ENCODE results near the gene ROCK1.

The ROCK1 gene

GRCh38 chr18:21100146-21100545 is 11.5 kb downstream of the ROCK1 start:
- Histone ChIP-seq H3K4me3 (ENCODE audit: low read length, poor library complexity, severe bottlenecking) (no peak overlapping the region), H4K20me1 (ENCODE audit: insufficient read depth, low read length, poor library complexity, severe bottlenecking) (peaks cover 93% of the 10 kb centered on the region), H3K27me3 (ENCODE audit: insufficient read depth, low read length, poor library complexity, severe bottlenecking) (no peaks in the 10 kb centered on the region), H3K9me3 (ENCODE audit: insufficient read depth, low read depth, low read length) (no peaks in the 10 kb centered on the region), H3F3A (ENCODE audit: low read depth) (no peaks in the 10 kb centered on the region), H3K4me1 (ENCODE audit: insufficient read depth, low read length, poor library complexity, severe bottlenecking) (peaks cover 53% of the 10 kb centered on the region), H3K9me2 (replicated peaks; ENCODE audit: low read depth, low read length) (no peaks in the 10 kb centered on the region), H2AFZ (ENCODE audit: low read length) (no peak overlapping the region), H3K36me3 (ENCODE audit: insufficient read depth, low read length) (no peaks in the 10 kb centered on the region), H3K9ac (ENCODE audit: low read depth, low read length, poor library complexity, severe bottlenecking) (no peak overlapping the region), H3K4me2 (ENCODE audit: low read depth, low read length, poor library complexity, severe bottlenecking) (peak overlapping the region; percentile 96), H3K79me2 (ENCODE audit: insufficient read depth, low read length) (peaks cover 98% of the 10 kb centered on the region)
- TF ChIP-seq CTCF (conservative IDR thresholded peaks at IDR 0.05; ENCODE audit: low read length) (no peak), EZH2phosphoT487 (IDR thresholded peaks at IDR 0.05; ENCODE audit: borderline replicate concordance) (no peak)

- Histone ChIP-seq H3K36me3 (ENCODE audit: insufficient read depth, low read length) (no peaks in the 10 kb centered on the region), H3K4me3 (ENCODE audit: low read length, poor library complexity, severe bottlenecking) (no peak overlapping the region), H3K4me2 (ENCODE audit: low read depth, low read length, poor library complexity, severe bottlenecking) (peak overlapping the region; percentile 96), H3K9ac (ENCODE audit: low read depth, low read length, poor library complexity, severe bottlenecking) (no peak overlapping the region), H2AFZ (ENCODE audit: low read length) (no peak overlapping the region), H3K27me3 (ENCODE audit: insufficient read depth, low read length, poor library complexity, severe bottlenecking) (no peaks in the 10 kb centered on the region), H3F3A (ENCODE audit: low read depth) (no peaks in the 10 kb centered on the region), H3K4me1 (ENCODE audit: insufficient read depth, low read length, poor library complexity, severe bottlenecking) (peaks cover 53% of the 10 kb centered on the region), H3K79me2 (ENCODE audit: insufficient read depth, low read length) (peaks cover 98% of the 10 kb centered on the region), H3K9me3 (ENCODE audit: insufficient read depth, low read depth, low read length) (no peaks in the 10 kb centered on the region), H3K9me2 (replicated peaks; ENCODE audit: low read depth, low read length) (no peaks in the 10 kb centered on the region), H4K20me1 (ENCODE audit: insufficient read depth, low read length, poor library complexity, severe bottlenecking) (peaks cover 90% of the 10 kb centered on the region)
- TF ChIP-seq EZH2phosphoT487 (IDR thresholded peaks at IDR 0.05; ENCODE audit: borderline replicate concordance) (no peak), CTCF (conservative IDR thresholded peaks at IDR 0.05; ENCODE audit: low read length) (no peak)
Measured at GRCh38 chr18:21099442-21099841, 12.2 kb downstream of the ROCK1 start.

GRCh38 chr18:21096760-21097159 is 14.9 kb downstream of the ROCK1 start:
- H3F3A ChIP-seq (ENCODE audit: low read depth) = no peaks in the 10 kb centered on the region
- no peaks in the 10 kb centered on the region for H3K9me3 ChIP-seq (ENCODE audit: insufficient read depth, low read depth, low read length)
- TF ChIP-seq CTCF (conservative IDR thresholded peaks at IDR 0.05; ENCODE audit: low read length) (no peak), EZH2phosphoT487 (IDR thresholded peaks at IDR 0.05; ENCODE audit: borderline replicate concordance) (no peak)
- H3K79me2 ChIP-seq (ENCODE audit: insufficient read depth, low read length) = peaks cover 100% of the 10 kb centered on the region
- no peaks in the 10 kb centered on the region for H3K9me2 ChIP-seq (replicated peaks; ENCODE audit: low read depth, low read length)
- H3K27me3 ChIP-seq (ENCODE audit: insufficient read depth, low read length, poor library complexity, severe bottlenecking) = no peaks in the 10 kb centered on the region
- no peak overlapping the region for H3K4me3 ChIP-seq (ENCODE audit: low read length, poor library complexity, severe bottlenecking)
- peak overlapping the region; percentile 34 for H3K4me2 ChIP-seq (ENCODE audit: low read depth, low read length, poor library complexity, severe bottlenecking)
- no peaks in the 10 kb centered on the region; the same call in 1 of the 2 replicates for H3K36me3 ChIP-seq (ENCODE audit: insufficient read depth, low read length)
- H4K20me1 ChIP-seq (ENCODE audit: insufficient read depth, low read length, poor library complexity, severe bottlenecking) = peaks cover 91% of the 10 kb centered on the region
- no peak overlapping the region for H3K9ac ChIP-seq (ENCODE audit: low read depth, low read length, poor library complexity, severe bottlenecking)
- no peak overlapping the region for H2AFZ ChIP-seq (ENCODE audit: low read length)
- peaks cover 36% of the 10 kb centered on the region for H3K4me1 ChIP-seq (ENCODE audit: insufficient read depth, low read length, poor library complexity, severe bottlenecking)

Data from Loucy (cell line).